Panc1 (cell line): ENCODE measurements around the gene SSC4D.

Experiments used
- POLR2AphosphoS5 ChIP-seq: IDR thresholded peaks from 2 replicates; pipeline ENCODE4 v1.6.1; 2012; ENCODE audit warnings: mild to moderate bottlenecking, low read depth, low read length, moderate library complexity
- SIN3A ChIP-seq: IDR thresholded peaks from 2 replicates; pipeline ENCODE4 v1.6.1; 2012; ENCODE audit warnings: low read depth, mild to moderate bottlenecking, low read length, moderate library complexity, borderline replicate concordance; ENCODE audit not compliant: insufficient read depth
- TF ChIP-seq, protein P1 (sequence below): fragments of 450-650 bp; IDR thresholded peaks from 2 replicates; pipeline ENCODE4 v1.5.1; 2017; ENCODE audit warnings: mild to moderate bottlenecking
- TF ChIP-seq, protein P2 (sequence below), 2 experiments: IDR thresholded peaks; 2 replicates each; pipeline ENCODE4 v1.6.1; 2011 to 2012; ENCODE audit warnings: low read depth in 2 of 2, control low read depth in 1 of 2, low read length in 1 of 2, mild to moderate bottlenecking in 1 of 2, moderate library complexity in 1 of 2; ENCODE audit not compliant: insufficient read depth in 1 of 2

GRCh38 chr7:76359978-76360638 is 49.4 kb downstream of the SSC4D start:
- TF ChIP-seq, protein P1, sequence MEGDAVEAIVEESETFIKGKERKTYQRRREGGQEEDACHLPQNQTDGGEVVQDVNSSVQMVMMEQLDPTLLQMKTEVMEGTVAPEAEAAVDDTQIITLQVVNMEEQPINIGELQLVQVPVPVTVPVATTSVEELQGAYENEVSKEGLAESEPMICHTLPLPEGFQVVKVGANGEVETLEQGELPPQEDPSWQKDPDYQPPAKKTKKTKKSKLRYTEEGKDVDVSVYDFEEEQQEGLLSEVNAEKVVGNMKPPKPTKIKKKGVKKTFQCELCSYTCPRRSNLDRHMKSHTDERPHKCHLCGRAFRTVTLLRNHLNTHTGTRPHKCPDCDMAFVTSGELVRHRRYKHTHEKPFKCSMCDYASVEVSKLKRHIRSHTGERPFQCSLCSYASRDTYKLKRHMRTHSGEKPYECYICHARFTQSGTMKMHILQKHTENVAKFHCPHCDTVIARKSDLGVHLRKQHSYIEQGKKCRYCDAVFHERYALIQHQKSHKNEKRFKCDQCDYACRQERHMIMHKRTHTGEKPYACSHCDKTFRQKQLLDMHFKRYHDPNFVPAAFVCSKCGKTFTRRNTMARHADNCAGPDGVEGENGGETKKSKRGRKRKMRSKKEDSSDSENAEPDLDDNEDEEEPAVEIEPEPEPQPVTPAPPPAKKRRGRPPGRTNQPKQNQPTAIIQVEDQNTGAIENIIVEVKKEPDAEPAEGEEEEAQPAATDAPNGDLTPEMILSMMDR, result no peak
- TF ChIP-seq SIN3A (no peak), POLR2AphosphoS5 (no peak)
- TF ChIP-seq, protein P2, sequence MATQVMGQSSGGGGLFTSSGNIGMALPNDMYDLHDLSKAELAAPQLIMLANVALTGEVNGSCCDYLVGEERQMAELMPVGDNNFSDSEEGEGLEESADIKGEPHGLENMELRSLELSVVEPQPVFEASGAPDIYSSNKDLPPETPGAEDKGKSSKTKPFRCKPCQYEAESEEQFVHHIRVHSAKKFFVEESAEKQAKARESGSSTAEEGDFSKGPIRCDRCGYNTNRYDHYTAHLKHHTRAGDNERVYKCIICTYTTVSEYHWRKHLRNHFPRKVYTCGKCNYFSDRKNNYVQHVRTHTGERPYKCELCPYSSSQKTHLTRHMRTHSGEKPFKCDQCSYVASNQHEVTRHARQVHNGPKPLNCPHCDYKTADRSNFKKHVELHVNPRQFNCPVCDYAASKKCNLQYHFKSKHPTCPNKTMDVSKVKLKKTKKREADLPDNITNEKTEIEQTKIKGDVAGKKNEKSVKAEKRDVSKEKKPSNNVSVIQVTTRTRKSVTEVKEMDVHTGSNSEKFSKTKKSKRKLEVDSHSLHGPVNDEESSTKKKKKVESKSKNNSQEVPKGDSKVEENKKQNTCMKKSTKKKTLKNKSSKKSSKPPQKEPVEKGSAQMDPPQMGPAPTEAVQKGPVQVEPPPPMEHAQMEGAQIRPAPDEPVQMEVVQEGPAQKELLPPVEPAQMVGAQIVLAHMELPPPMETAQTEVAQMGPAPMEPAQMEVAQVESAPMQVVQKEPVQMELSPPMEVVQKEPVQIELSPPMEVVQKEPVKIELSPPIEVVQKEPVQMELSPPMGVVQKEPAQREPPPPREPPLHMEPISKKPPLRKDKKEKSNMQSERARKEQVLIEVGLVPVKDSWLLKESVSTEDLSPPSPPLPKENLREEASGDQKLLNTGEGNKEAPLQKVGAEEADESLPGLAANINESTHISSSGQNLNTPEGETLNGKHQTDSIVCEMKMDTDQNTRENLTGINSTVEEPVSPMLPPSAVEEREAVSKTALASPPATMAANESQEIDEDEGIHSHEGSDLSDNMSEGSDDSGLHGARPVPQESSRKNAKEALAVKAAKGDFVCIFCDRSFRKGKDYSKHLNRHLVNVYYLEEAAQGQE (IDR thresholded peaks at IDR 0.05; ENCODE audit: insufficient read depth in 1 of 2, low read depth in 2 of 2, low read length in 1 of 2), result no peak
